GM21367 (cell line): ENCODE measurements around the gene ACSL1.
A peak's percentile ranks its signal among the peaks of the same experiment; 100 is the strongest.
"Not testable (repeated sequence)": the region's sequence is repeated elsewhere in the genome, so short reads cannot be mapped to it uniquely, and the experiment has no call there.

Experiments
- ATAC-seq: cut with Tn5 transposase; IDR thresholded peaks from one replicate; pipeline ENCODE4 v1.9.1; 2021; ENCODE audit not compliant: unreplicated experiment

The ACSL1 gene

DNA sequence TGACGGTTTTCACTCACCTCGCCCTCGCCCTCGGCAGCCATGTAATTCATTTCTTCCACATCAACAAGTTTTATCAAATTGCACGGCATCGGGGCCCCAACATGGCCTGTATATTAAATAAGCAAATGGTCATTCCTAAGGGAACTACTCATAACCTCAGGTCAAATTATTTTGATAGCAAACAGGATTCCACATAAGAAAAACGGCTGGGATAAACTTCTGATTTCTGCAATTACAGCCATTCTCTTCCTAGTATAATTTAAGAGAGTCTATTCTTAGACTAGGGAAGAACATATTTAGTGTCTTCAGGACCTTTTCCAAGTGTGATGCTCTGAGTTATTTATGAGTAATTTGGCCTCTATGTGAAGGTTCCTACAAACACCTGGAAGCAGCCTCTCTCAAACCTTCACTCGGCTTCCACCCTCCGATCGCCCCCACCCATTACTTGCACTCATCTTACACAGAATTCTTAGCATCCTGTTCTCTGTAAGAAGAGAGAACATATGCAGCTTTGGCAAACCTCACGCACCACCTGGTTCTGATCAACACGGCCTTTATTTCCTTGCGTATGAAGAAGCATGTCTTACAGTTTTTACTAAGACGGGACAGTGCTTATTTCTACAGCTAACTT is 62.5 kb downstream of the ACSL1 start:
- no peak for ATAC-seq

DNA sequence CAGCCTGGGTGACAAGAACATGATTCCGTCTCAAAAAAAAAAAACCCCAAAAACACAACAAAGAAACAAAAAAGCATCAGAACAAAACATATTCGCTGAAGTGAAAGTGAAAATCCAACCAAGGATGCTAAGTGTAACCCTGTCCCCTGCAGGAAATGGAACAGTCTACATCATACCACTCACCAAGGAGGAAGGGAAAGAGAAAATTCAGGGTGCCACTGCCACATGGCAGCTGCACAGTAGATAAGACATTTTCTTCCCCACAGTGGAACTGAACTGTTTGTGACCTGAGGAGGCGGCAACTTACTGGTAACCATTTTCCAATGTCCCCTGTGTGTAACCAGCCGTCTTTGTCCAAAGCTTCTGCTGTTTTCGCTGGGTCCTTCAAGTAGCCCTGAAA is 63.7 kb downstream of the ACSL1 start:
- ATAC-seq = peak; percentile 82

DNA sequence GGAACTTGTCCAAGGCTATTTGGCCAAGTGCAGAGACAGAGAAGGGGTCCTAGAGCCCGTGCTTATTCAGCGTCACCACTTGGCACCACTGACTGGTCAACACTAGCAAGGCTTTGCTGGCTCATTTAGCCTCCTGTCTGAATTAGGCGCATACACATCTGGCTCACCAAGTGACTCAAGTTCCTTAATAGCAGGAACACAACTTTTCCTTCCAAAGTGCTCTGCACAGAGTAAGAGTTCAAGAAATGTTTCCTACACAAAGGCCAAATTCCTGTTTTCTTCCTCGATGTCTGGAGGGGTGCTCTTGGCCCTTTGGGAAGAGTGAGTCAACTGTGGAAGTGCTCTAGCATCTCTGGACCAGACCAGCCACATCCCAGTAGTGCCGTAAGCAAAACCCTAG is 65.1 kb downstream of the ACSL1 start:
- no peak for ATAC-seq

DNA sequence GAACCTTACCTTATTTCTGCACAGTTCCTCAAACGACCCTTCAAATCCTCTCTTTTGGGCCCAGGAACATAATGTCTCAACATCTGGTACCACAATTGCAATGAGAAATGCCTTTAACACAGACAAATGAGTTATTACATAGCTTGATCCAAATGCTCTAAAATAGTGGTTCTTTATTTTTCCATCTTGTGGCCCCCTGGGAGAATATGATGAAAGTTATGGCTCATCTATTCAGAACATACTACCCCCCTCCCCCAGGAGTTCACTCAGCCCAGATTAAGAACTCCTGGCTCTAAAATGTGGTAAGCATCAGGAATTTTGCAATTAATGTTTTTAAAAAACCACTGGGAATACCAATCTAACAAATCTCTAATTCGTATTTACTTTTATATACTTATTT is 68.0 kb downstream of the ACSL1 start:
- no peak for ATAC-seq

DNA sequence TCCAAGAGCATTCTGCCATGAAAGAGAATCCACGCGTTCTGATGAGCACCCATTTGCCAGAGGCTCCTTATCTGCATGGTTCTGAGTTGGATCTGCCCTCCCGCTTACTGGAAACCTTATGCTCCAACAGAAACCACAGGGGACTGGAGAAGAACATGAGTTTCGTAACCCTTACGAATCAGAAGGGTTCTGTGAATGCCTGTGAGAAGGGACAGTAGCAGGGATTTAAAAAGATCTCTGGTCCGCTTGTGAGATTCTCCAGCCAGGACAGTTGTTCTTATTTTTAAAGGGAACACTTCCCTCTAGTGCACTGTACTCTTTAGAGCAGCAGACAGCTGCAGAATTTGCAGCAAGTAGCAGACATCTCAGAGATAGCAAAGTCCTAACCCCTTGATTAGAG is 69.4 kb downstream of the ACSL1 start:
- no peak for ATAC-seq

DNA sequence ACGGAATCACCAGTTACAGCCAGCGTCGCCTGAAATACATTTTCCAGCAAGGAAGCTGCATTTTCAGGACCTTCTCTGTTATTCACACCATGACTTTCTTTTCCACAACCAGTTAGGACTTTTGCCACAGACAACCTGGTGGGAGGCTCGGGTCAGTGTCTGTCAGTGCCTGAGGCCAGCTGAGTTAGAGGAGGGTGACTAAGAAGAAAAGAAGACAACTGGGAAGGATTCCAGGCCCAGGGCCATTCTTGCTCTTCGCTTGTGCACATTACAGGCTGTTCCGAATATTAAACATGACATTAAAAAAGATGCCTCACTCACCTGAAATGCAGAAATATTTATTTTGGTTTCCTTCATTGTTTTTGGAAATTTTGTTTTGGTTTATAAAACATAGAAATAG is 70.5 kb downstream of the ACSL1 start:
- ATAC-seq = no peak

DNA sequence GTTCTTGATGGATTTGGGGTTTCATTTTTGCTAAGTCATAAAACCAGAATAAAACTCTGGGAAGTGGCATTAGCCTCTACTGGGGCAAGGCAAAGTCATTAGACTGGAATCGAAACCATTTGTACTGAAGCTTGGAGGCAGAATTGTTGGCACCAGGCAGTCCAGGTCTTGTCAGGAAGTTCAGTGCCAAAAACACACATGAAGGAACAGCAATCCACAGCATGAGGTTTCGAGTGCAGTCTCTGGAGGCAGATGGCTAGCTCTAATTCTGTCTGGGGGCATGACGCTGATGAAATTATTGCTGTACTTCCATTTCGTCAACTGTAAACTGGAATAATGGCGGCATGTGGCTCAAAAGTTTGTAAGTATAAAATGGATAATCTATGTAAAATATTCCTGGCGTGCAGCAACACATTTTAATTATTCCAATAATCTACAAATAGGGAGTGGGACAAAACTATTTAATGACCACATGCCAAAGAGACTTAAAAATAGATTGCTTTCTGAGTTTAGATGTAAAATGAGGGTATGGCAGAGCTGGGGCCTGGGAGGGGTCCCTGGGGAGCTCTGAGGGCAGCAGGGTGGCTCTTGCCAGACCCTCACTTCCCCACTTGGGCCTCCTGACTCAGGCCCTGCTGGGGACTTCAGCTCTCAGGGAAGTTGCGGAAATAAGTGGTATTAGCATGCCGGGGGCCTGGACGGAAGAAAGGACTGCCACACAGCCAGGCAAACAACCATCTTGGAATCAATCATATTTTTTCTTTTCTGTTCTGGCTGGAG is 73.1 kb downstream of the ACSL1 start:
- ATAC-seq = no peak

DNA sequence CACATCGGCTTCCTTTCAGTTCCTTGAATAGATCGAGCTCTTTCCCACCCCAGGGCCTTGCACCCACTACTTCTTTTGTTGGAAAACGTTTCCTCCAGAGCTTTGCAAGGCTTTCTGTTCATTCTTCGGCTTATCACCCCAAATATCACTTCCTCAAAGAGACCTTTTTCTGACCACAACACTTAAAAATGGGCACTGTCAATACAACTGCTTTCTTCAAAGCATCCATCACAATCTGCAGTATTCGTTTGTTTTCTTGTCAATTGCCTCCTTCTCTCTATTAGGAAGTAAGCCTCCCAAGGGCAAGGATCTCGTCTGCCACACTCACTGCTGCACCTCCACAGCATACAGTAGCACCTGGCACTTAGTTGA is 74.2 kb downstream of the ACSL1 start:
- no peak for ATAC-seq

DNA sequence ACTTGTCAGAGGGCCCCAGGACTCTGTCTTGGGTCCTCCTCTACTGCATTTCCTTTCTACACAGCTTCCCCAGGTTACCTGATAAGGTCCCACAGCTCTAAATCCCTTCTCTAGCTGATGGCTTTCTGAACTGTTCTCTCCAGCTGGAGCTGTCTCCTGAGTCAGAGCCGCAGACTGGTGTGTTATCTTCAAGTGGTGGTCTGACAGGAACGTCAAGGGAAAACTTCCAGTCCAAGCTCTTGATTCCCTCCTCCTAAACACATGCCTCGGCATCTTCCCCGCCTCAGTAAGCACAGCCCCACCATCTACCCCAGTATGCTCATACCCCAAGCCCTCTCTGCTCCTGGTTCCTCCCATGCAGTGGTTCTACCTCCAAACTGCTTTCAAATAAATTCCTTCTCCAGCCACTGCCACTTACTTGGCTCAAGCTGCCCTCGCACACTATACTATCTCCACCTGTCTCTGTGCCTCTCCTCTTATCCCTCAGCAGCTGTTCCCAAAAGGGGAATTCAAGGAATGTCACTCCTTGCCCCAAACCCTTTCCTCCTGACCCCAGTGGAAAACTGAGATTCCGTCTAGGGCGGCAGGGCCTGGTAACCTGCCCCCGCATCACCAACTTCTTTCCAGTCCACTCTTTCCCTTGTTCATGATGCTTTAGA is 74.7 kb downstream of the ACSL1 start:
- no peak for ATAC-seq

DNA sequence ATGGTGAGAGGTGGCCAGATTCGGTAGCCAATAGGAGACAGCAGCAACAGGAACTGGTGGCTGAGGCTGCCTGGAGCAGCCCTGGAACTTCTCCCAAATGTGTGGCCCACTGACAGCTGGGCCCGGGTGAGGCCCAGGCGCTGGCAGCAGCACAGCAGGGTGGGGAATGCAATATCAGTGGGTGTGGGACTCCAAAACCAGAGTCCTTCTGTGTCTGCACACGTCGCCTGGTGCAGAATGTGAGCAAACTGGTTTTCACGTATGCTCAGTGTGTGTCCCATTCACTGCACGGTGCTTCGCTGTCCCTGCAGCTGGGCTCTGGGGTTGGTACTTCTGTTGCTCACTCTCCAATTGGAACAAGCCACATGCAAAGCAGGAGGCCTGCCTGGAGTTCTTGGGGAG is 77.5 kb downstream of the ACSL1 start:
- ATAC-seq = no peak

DNA sequence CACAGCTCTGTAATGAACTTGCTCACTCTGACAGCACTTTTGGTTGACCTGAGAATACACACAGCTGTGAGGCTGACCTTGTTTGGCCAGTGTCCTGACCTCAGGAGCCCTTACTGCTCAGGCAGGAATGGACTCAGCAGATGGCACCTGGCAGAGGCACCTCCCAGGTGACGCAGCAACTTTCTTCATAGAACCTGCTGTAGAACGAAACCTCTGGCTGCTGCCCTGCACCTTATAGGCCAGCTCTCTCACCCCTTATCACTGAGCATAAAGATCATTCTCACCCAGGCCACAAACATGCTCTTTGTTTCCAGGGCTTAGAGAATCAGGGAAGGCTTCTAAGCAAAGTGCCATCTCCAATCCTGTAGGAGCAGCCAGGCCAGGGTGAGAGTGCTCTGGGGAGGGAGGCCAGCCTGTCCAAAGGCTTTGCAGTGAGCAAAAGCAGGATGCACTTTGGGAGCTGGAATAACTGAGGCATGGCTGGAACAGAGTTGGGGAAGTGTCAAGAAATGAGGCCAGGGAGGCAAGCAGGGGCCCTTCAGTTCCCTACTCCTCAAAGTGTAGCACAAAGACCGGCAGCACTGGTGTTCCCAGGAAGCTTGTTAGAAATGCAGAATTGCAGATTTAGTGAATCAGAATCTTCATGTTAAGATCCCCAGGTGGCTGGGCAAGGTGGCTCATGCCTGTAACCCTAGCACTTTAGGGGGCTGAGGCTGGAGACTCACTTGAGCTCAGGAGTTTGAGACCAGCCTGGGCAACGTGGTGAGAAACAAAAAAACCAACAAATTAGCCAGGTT is 78.5 kb downstream of the ACSL1 start:
- no peak for ATAC-seq

DNA sequence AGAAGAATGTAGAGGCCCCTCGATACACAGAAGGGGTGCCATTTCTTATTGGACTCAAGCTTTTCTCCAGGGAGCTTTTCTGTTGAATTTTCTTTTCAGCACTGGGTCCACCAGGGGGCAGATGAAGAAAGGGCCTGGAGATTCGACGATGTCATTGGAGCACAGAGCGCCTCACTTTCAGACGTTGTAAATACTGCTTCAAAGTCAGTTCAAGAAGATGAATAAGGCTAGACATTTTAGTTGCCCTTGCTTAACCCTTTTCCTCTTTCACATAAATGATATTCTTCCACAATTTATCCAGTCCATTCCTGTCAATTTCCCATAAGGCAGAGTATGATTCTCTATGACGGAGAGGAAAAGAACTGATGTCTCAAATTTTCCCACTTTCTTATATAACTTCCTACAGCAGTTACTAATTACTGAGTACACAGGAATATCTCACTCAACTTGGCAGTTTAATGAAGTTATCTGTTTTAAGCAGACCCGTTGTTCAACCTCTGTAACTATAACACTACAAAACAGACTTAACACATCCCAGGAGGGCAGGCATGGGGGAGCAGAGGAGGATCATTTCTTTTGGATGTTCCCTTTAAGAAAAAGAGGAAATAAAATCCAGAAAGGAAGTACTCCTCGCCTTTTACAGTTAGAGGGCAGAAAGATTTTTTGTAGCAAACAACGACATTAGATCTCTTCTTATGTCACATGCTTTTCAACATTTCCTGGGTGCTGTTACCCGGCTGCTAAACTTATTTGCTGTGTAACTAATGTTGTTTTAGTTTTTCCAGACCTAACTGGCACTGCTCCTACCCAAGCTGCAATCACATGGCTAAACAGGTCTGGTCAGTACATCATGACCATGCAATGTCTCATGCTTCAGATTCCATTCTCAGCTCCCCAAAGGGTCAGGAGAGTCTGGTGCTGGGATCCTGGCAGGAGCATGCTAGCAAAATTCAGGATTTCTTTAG is 79.7 kb downstream of the ACSL1 start:
- peak; percentile 70 for ATAC-seq

DNA sequence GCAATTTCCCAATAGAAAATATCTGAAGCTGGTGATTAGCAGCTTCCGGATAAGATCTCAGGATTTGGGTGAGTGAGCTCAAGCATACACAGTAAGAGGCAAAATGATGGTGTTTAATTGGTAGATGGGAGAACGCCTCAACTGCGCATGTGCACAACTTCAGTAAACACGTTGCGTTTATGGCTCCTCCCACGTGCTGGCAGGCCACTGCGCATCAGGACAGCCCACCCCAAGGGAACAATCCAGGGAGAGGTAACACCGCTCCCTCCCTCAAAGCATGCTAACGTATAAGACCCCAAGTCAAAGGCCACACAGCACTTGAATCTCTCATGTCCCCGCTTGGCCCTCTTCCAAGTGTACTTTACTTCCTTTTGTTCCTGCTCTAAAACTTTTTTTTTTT is 81.5 kb downstream of the ACSL1 start:
- ATAC-seq = no peak

DNA sequence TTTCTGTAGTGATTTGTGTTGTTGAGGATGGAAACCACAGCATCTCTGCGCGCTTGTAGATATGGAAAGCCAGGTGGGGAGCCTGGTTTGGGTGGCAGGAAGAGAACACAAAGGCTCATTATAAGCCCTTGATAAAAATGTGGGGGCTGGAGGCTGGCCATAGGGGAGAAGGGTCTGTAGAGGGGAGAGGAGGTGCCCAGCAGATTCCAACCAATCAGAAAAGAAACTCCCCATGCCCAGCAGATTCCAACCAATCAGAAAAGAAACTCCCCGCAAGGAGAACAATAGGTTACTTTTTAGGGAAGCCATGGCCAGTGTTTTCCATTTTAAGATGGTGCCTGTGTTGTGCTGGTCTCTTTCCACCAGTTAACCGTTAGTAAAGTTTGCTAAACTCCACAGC is 82.1 kb downstream of the ACSL1 start:
- no peak for ATAC-seq

DNA sequence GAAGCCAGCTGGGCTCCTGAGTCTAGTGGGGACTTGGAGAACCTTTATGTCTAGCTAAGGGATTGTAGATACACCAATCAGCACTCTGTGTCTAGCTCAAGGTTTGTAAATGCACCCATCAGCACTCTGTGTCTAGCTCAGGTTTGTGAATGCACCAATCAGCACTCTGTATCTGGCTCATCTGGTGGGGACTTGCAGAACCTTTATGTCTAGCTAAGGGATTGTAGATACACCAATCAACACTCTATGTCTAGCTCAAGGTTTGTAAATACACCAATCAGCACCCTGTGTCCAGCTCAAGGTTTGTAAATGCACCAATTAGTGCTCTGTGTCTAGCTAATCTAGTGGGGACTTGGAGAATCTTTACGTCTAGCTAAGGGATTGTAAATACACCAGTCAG is 84.1 kb downstream of the ACSL1 start:
- ATAC-seq = not testable (repeated sequence)

DNA sequence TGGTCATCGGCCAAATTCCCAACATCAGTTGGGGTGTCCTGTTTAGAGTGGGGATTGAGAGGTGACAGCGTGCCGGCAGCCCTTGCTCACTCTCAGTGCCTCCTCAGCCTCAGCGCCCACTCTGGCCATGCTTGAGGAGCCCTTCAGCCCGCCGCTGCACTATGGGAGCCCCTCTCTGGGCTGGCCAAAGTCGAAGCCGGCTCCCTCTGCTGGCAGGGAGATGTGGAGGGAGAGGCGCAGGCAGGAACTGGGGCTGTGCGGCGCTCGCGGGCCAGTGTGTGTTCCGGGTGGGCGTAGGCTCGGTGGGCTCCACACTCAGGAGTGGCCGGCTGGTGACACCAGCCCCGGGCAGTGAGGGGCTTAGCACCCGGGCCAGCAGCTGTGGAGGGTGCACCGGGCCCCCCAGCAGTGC is 84.8 kb downstream of the ACSL1 start:
- ATAC-seq = no peak

DNA sequence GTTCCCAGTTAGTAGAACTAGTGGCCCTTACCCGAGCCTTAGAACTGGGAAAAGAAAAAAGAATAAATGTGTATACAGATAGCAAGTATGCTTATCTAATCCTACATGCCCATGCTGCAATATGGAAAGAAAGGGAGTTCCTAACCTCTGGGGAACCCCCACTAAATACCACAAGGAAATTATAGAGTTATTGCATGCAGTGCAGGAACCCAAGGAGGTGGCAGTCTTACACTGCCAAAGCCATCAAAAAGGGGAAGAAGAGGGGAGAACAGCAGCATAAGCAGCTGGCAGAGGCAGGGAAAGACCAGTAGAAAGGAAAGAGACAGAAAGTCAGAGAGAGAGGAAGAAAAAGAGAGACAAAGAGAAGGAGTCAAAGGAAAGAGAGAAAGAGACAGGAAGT is 86.2 kb downstream of the ACSL1 start:
- ATAC-seq = not testable (repeated sequence)

DNA sequence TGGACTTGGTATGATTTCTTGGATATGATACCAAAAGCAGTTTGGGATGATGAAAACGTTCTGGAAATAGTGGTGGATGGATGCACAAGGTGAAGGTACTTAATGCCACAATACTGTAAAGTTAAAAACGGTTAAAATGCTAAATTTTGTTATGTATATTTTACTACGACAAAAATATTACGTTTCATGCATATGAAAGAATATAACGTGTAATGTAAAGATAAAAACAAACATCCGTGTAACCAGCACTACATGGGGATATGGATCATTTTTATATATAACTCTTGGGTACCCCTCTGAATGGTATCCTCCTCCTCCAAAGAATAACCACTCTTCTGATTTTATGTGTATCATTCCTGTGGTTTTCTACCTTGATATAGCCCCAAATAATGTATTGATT is 91.0 kb downstream of the ACSL1 start:
- no peak for ATAC-seq

DNA sequence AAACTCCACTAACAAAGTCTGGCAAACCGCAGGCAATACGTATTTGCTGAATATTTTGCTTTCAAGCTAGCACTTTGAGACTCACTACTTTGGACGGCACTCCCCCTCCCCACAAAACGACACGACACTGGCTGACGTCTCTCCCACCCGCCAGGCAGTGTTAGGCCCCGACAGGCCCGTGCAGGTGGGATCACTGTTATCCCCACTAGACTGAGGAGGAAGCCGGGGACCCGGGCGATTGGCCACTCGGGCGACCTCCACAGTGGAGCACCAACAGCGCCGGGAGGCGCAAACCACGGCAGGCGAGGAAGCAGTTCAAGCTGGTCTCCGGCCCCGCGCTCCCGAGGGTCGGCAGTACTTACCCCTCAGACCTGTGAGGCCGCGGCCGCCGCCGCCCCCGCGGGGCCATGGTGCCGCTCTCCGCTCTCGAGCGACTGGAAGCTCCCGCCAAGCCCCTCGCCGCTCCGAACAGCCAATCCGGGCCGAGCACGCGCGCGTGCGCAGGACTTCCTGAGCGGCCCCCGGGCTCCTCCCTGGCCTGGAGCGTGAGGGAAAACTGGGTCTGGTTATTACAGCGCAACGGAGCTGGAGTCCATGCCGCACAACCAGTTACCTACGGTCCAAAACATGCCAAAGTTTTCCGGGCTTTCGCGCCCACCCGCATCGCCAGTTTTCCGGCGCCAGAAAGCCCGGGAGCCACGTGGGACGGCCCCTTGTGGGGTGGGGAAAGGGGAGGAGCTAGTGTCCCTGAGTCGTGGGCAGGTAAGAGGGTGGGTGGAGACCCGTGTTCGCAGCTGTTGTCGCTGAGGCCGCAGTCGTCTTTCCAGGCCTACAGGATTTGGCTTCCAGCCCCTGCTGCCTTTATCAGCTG is 91.9 kb downstream of the ACSL1 start, which contains the start of gene CENPU:
TSS of gene CENPU (minus strand) at position 443 of the 871 bp plus-strand sequence. CDS start at position 409, 34 bp downstream.
- ATAC-seq = peak; percentile 93
